Measurements from ENCODE around the gene GOLGA6A. TPM values are rescaled to one million over a fixed set of nuclear protein-coding genes. Genes with fewer than 3 reads are reported as not detected.
A peak's percentile ranks its signal among the peaks of the same experiment; 100 is the strongest.
"Not testable (repeated sequence)": the region's sequence is repeated elsewhere in the genome, so short reads cannot be mapped to it uniquely, and the experiment has no call there.

The GOLGA6A gene
- total RNA-seq, 2 experiments from 2014 or later: not detected

GRCh38 chr15:74096753-74097474 is 14.6 kb upstream of the GOLGA6A start:
- H3K4me3 Mint-ChIP-seq; H3K36me3 Mint-ChIP-seq (ENCODE audit: low read depth); DNase-seq; H3K27ac Mint-ChIP-seq; POLR2A ChIA-PET; intact Hi-C loops (cut with DNase I, micrococcal nuclease); H3K9me3 Mint-ChIP-seq (ENCODE audit: low read depth); ATAC-seq; CTCF ChIA-PET; H3K4me1 Mint-ChIP-seq; H3K27me3 Mint-ChIP-seq: not testable (repeated sequence)

- CTCF ChIA-PET; H3K4me3 Mint-ChIP-seq; ATAC-seq; H3K27ac Mint-ChIP-seq; DNase-seq; H3K27me3 Mint-ChIP-seq; H3K9me3 Mint-ChIP-seq (ENCODE audit: low read depth); H3K4me1 Mint-ChIP-seq; POLR2A ChIA-PET; H3K36me3 Mint-ChIP-seq (ENCODE audit: low read depth); intact Hi-C loops (cut with DNase I, micrococcal nuclease): not testable (repeated sequence)
Observed at GRCh38 chr15:74095610-74096009, 13.3 kb upstream of the GOLGA6A start.

DNA sequence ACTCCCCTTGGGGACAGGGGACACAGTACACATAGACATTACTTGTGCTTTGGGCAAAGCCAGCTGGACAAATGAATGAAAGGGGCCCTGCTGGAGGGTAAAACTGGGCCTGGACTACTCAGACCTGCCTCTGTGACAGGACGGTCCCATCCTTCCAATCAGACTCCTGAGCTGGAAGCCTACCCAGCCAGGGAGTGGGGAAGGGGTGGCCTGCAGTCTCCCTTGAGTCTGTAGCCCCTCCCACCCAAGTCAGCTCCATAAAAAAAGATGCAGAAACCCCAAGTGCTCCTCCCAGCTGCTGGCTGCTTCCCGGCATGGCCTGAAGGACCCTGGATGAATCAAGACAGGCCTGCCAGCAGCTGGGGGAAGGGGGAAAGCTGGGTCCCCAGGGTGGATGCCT is 12.2 kb upstream of the GOLGA6A start:
- H3K4me3 Mint-ChIP-seq; H3K4me1 Mint-ChIP-seq; ATAC-seq; POLR2A ChIA-PET; H3K9me3 Mint-ChIP-seq (ENCODE audit: low read depth); DNase-seq; CTCF ChIA-PET; intact Hi-C loops (cut with DNase I, micrococcal nuclease); H3K36me3 Mint-ChIP-seq (ENCODE audit: low read depth); H3K27ac Mint-ChIP-seq; H3K27me3 Mint-ChIP-seq: not testable (repeated sequence)

GRCh38 chr15:74075781-74076180 is 6.6 kb downstream of the GOLGA6A start:
- CTCF ChIA-PET; DNase-seq; H3K9me3 Mint-ChIP-seq (ENCODE audit: low read depth); H3K27me3 Mint-ChIP-seq; ATAC-seq; intact Hi-C loops (cut with DNase I, micrococcal nuclease); H3K36me3 Mint-ChIP-seq (ENCODE audit: low read depth); POLR2A ChIA-PET; H3K4me1 Mint-ChIP-seq; H3K4me3 Mint-ChIP-seq; H3K27ac Mint-ChIP-seq: not testable (repeated sequence)

DNA sequence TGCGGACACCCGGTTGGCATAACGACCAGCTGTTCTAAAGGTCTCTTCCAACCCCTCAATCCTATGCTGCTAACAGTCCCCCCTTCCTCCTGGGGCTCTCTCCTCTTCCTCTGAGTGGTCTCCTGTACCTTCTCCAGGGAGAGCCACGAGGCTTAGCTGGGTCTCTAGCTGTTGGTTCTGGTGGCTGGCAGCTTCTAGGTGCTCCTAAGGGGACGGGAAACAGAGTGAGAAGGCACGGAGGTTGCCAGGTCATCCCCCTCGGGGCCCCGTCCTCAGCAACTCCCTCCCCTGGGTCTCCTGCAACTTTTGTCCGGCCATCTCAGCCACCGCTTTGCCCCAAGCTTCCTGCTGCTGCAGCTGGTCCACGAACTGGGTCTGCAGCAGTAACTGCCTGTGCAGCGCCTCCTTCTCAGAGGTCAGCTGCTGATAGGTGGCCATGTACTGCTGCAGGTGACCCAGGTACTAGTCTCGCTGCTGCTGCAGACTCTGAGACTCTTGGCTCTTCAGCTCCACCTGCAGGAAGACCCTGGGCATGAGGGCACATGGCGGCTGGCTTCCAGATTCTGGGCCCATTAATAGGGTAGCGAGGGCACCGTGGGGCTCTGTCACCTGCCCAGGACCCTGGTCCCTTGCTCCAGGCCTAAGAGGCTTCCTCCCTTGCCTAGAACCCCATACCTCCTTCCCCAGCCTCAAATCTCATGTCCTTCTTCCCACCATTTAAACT is 9.6 kb downstream of the GOLGA6A start:
- H3K27me3 Mint-ChIP-seq; POLR2A ChIA-PET; H3K36me3 Mint-ChIP-seq (ENCODE audit: low read depth); ATAC-seq; CTCF ChIA-PET; H3K4me3 Mint-ChIP-seq; H3K4me1 Mint-ChIP-seq; intact Hi-C loops (cut with DNase I, micrococcal nuclease); H3K9me3 Mint-ChIP-seq (ENCODE audit: low read depth); H3K27ac Mint-ChIP-seq: not testable (repeated sequence)
- DNase-seq: peak; percentile 35

DNA sequence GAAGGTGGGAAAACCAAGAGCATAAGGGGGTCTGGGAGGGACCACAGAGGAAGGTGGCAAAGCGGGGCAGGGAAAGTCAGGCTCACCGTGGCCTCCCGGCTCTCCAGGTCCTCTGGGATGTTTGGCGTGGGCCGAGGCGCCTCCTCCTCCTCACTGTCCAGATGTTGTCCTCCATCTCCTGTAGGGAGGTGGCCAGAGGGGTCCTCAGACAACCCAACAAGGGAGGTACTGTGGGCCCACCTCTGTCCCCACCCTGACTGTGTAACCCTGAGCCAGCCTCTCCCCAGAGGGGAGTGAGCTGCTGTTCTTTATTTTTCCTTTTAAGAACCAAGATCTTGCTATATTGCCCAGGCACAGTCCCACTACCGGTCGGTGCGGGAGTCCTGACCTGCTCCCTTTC is 10.2 kb downstream of the GOLGA6A start:
- H3K9me3 Mint-ChIP-seq (ENCODE audit: low read depth); POLR2A ChIA-PET; H3K36me3 Mint-ChIP-seq (ENCODE audit: low read depth); DNase-seq; H3K27me3 Mint-ChIP-seq; ATAC-seq; H3K27ac Mint-ChIP-seq; H3K4me1 Mint-ChIP-seq; CTCF ChIA-PET; intact Hi-C loops (cut with DNase I, micrococcal nuclease); H3K4me3 Mint-ChIP-seq: not testable (repeated sequence)

DNA sequence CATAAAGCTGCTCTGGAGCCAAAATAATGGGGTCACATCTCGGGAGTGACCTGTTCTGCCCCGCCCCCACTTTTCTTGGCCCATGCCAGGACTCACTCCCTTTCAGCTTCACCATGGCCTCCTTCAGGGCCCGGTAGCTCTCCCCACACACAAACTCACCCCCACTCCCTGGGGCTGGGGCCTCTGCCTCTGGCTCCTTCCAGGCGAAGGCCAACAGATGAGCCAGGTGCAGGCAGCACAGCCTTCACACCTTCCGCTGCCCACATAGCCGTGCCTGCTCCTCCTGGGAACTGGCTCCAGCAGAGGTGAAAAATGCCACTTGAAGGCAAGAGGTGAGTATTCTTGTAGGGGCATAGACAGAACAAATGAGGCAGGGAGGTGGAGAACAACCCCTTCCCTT is 10.7 kb downstream of the GOLGA6A start:
- DNase-seq; H3K27ac Mint-ChIP-seq; ATAC-seq; CTCF ChIA-PET; H3K4me1 Mint-ChIP-seq; H3K9me3 Mint-ChIP-seq (ENCODE audit: low read depth); H3K4me3 Mint-ChIP-seq; H3K36me3 Mint-ChIP-seq (ENCODE audit: low read depth); intact Hi-C loops (cut with DNase I, micrococcal nuclease); POLR2A ChIA-PET; H3K27me3 Mint-ChIP-seq: not testable (repeated sequence)

- peak; percentile 74 for DNase-seq
- H3K36me3 Mint-ChIP-seq (ENCODE audit: low read depth); intact Hi-C loops (cut with DNase I, micrococcal nuclease); H3K4me1 Mint-ChIP-seq; H3K27ac Mint-ChIP-seq; H3K27me3 Mint-ChIP-seq; POLR2A ChIA-PET; H3K4me3 Mint-ChIP-seq; H3K9me3 Mint-ChIP-seq (ENCODE audit: low read depth): not testable (repeated sequence)
- CTCF ChIA-PET: interaction anchor here (1.3 kb wide), 1 partner anchor 10 kb away, joined by 4 read pairs; no protein-coding TSS in a partner anchor
- peak; percentile 98 for ATAC-seq
Observed at GRCh38 chr15:74065684-74066411, 16.5 kb downstream of the GOLGA6A start.

DNA sequence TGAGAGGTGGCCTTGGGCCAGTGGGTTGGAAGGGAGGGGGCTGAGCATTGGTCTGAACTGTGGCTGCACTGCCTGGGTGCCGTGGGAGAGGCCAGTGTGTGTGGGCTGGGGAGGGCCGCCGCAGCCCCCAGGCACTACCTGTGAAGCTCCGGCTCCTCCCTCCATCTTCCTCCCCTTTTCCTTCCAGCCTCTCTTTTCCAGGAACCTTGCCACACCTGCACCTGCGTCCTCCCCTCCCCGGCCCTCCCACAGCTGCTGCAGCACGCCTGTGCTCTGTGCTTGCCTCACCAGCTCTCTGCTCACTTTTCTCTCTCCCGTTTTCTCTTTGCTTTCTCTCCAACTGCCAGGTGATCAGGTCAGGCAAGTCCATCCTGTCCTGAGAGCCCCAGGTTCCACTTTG is 17.5 kb downstream of the GOLGA6A start:
- H3K4me3 Mint-ChIP-seq; H3K4me1 Mint-ChIP-seq; H3K9me3 Mint-ChIP-seq (ENCODE audit: low read depth); H3K27me3 Mint-ChIP-seq; H3K36me3 Mint-ChIP-seq (ENCODE audit: low read depth); DNase-seq; POLR2A ChIA-PET; ATAC-seq; H3K27ac Mint-ChIP-seq; intact Hi-C loops (cut with DNase I, micrococcal nuclease): not testable (repeated sequence)
- CTCF ChIA-PET: interaction anchor here (0.6 to 1.3 kb wide), 2 partner anchors 9 to 124 kb away, joined by 4 read pairs; no protein-coding TSS in a partner anchor

DNA sequence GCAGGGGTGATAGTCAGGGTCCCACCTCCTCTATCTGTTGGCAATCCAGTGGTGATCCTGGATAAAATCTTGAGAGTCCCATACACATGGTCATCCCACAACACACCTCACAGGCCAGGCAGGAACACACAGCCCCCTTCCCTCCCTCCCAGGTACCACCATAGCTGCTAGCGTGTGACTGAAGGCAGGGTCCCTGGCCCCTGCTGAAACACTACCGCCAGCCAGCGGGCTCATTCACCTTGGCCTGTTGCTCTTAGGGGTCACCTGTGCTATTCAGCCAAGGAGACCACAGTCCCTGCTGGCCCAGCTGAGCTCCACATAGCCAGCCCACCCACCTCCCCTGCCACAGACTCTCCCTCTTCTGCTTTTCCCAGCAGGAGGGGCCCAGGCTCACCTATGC is 18.2 kb downstream of the GOLGA6A start:
- CTCF ChIA-PET, ATAC-seq, POLR2A ChIA-PET: not testable (repeated sequence)

GRCh38 chr15:74063425-74064146 is 18.8 kb downstream of the GOLGA6A start:
- intact Hi-C loops (cut with DNase I, micrococcal nuclease); H3K4me1 Mint-ChIP-seq; H3K27me3 Mint-ChIP-seq; DNase-seq; POLR2A ChIA-PET; H3K9me3 Mint-ChIP-seq (ENCODE audit: low read depth); ATAC-seq; H3K4me3 Mint-ChIP-seq; H3K27ac Mint-ChIP-seq; H3K36me3 Mint-ChIP-seq (ENCODE audit: low read depth): not testable (repeated sequence)
- CTCF ChIA-PET: interaction anchor here (0.6 kb wide), 1 partner anchor 257 kb away, joined by 4 read pairs; no protein-coding TSS in a partner anchor

More for the DNA sequence above, 18.2 kb downstream of the GOLGA6A start:
- H3K27me3 Mint-ChIP-seq; DNase-seq; intact Hi-C loops (cut with DNase I, micrococcal nuclease); H3K4me3 Mint-ChIP-seq; H3K36me3 Mint-ChIP-seq (ENCODE audit: low read depth); H3K9me3 Mint-ChIP-seq (ENCODE audit: low read depth); H3K27ac Mint-ChIP-seq; H3K4me1 Mint-ChIP-seq: not testable (repeated sequence)
